ENCODE data around the gene MUC12. TPM values are rescaled to one million over a fixed set of nuclear protein-coding genes. Genes with fewer than 3 reads are reported as not detected.

The MUC12 gene
- total and polyA plus RNA-seq, 2 of the 8 experiments (the other 6 are each of a cell fraction or from before 2014, with no cell fraction given): 7.7 to 16.2 TPM

DNA sequence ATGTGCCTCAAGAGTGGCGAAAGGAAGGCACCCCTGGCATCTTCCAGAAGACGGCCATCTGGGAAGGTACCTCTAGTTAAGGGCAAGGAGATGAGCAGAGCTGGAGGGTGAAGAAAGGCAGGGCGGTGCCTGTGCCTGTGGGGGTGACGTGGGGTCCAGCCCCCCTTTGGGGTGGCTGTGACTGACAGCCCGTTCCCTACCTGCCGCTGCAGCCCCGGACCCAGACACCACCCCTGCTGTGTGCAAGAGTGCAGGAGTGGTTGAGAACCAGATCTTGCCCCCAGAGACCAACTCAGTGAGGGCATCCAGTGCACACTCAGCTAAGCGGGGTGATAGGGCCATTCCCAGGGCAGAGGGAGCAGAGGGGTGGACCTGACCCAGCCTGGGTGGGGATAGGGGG, 46.3 kb downstream of the MUC12 start (continued):
- TF ChIP-seq POU5F1 (IDR thresholded peaks at IDR 0.05; ENCODE audit: low read depth, low read length) (no peak), SIX5 (IDR thresholded peaks at IDR 0.05; ENCODE audit: low read depth, low read length) (no peak)
